Measurements from ENCODE around the gene GALT.

DNA sequence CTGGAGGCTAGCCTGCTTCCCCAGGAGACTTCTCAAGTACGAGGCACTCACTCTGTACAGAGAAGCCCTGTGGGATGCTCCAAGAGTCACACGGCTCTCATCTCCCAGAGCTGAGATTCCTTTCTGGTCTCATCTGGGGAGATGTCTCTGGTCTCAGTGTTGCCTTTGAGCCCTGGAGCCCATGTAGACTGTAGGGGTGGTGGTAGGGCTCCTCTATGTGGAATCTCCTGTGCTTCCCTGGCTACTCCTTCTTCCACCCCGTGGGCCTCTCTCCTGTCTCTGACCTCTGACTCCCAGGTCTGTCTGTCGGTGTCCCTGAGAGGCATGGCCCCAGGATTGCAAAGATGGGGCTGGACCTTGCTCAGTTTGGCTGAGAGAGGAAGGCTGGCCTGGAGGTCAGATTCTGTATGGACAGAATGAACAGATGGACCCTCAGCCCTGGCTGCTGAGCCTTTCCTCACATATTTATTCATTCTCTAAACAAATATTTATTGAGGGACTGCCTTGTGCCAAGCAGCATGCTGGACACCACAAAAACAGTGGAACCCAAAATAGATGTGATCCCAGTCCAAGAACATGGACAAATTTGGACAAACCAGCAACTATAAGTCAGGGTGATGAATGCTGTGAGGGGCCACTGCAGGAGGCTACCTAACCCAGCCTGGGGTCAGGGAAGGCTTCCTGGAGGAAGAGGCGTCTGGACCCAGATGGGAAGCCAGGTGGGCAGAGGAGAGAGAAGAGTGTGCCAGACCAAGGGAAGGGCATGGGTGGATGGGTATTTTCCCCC is 42.0 kb downstream of the GALT start:
- TF ChIP-seq, protein P1, sequence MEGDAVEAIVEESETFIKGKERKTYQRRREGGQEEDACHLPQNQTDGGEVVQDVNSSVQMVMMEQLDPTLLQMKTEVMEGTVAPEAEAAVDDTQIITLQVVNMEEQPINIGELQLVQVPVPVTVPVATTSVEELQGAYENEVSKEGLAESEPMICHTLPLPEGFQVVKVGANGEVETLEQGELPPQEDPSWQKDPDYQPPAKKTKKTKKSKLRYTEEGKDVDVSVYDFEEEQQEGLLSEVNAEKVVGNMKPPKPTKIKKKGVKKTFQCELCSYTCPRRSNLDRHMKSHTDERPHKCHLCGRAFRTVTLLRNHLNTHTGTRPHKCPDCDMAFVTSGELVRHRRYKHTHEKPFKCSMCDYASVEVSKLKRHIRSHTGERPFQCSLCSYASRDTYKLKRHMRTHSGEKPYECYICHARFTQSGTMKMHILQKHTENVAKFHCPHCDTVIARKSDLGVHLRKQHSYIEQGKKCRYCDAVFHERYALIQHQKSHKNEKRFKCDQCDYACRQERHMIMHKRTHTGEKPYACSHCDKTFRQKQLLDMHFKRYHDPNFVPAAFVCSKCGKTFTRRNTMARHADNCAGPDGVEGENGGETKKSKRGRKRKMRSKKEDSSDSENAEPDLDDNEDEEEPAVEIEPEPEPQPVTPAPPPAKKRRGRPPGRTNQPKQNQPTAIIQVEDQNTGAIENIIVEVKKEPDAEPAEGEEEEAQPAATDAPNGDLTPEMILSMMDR (IDR thresholded peaks at IDR 0.05) = no peak
- TF ChIP-seq POLR2A (IDR thresholded peaks at IDR 0.05) = no peak
- no peak for TF ChIP-seq POLR2AphosphoS5 (IDR thresholded peaks at IDR 0.05; ENCODE audit: insufficient read depth in 1 of 2, low read depth in 1 of 2)

Data from vagina (tissue), 2 donors.